Keratinocyte (primary cell): ENCODE measurements around the gene C16orf96.

Experiments used
- CTCF ChIP-seq, 3 experiments: IDR thresholded peaks in 1 of 3; conservative IDR thresholded peaks in 1 of 3; optimal IDR thresholded peaks in 1 of 3; 2 replicates in 2 of 3; 3 replicates in 1 of 3; pipeline versions ENCODE3 to v1.5.1; 2011; ENCODE audit warnings: low read length in 3 of 3, mild to moderate bottlenecking in 3 of 3, moderate library complexity in 2 of 3, control low read depth in 1 of 3, inconsistent platforms in 1 of 3; ENCODE audit not compliant: insufficient read depth in 2 of 3; ENCODE audit errors: extremely low read depth in 1 of 3
- EZH2 ChIP-seq: IDR thresholded peaks from one replicate; pipeline ENCODE4 v1.6.1; 2012; ENCODE audit warnings: inconsistent platforms, mild to moderate bottlenecking, low read length, moderate library complexity

DNA sequence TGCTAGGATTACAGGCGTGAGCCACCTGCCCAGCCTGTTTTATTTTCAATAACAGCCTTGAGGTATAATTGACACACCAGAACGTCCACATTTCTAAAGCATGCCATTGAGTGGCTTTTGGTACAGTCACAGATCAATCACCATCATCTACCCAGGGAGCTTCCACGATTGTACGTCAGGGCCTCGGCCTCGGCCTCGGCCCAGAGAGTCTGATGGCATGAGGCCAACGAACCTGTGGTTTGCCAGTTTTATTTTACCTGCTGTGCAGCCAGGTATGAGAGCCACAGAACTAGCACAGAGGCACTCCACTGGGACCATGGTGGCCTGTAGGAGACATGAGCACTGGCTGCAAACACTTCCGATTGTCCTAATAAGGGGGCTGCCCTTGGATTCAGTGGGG is 50.2 kb downstream of the C16orf96 start:
- TF ChIP-seq CTCF (optimal IDR thresholded peaks at IDR 0.05 in 1 of 3, IDR thresholded peaks at IDR 0.05 in 1 of 3, conservative IDR thresholded peaks at IDR 0.05 in 1 of 3; ENCODE audit: extremely low read depth in 1 of 3, insufficient read depth in 2 of 3, low read length in 3 of 3) (no peak), EZH2 (no peak)
